Caco-2 (cell line): ENCODE data around the gene CRACR2B. TPM values are rescaled to one million over a fixed set of nuclear protein-coding genes. Genes with fewer than 3 reads are reported as not detected.

ENCODE experiments used
- BruUV-seq: library from RNA; stranded (reverse); fragments of 400-500 nt; replicated peaks from 2 replicates; lab custom pipeline; 2021; lab: Mats Ljungman, UMichigan
- CTCF ChIA-PET: fragments of 300-600 bp; sonication (Branson Sonifier 250); formaldehyde crosslinking; loops from one replicate; lab custom pipeline; 2022; ENCODE audit warnings: antibody characterized with exemption; lab: Charles Lee
- POLR2A ChIA-PET: fragments of 300-600 bp; sonication (Branson Sonifier 250); formaldehyde crosslinking; loops from one replicate; lab custom pipeline; 2022; ENCODE audit warnings: antibody characterized with exemption; lab: Charles Lee
- DNase-seq, 2 experiments: peaks; one replicate each; pipeline versions ENCODE4 v3.0.0 to v3.0.0-alpha.2; 2020 to 2022
- H3K27me3 ChIP-seq: replicated peaks from 2 replicates; pipeline ENCODE4 v1.6.0; 2011; ENCODE audit warnings: low read length; ENCODE audit not compliant: control insufficient read depth, insufficient read depth
- H3K36me3 ChIP-seq: 2 replicates; pipeline ENCODE4 v1.5.1; 2011; ENCODE audit warnings: low read length; ENCODE audit not compliant: control insufficient read depth, insufficient read depth
- H3K4me1 ChIP-seq: fragments of 250-450 bp; sonication (Bioruptor Pico); 2 replicates; pipeline ENCODE4 v1.5.1; 2020; ENCODE audit warnings: mild to moderate bottlenecking
- H3K4me3 ChIP-seq: 2 replicates; pipeline ENCODE4 v1.5.1; 2011; ENCODE audit warnings: low read depth, mild to moderate bottlenecking, control low read depth, low read length
- H3K9me3 ChIP-seq: fragments of 250-450 bp; sonication (Bioruptor Pico); 2 replicates; pipeline ENCODE4 v1.5.1; 2020; ENCODE audit warnings: mild to moderate bottlenecking, moderate library complexity
- H3K27ac Mint-ChIP-seq: one replicate; pipeline ENCODE4 v1.8.0; 2022; ENCODE audit warnings: mixed read lengths; ENCODE audit not compliant: unreplicated experiment
- H3K27me3 Mint-ChIP-seq: one replicate; pipeline ENCODE4 v1.8.0; 2022; ENCODE audit warnings: mixed read lengths; ENCODE audit not compliant: insufficient read depth, unreplicated experiment
- H3K36me3 Mint-ChIP-seq: one replicate; pipeline ENCODE4 v1.8.0; 2022; ENCODE audit warnings: mild to moderate bottlenecking, mixed read lengths; ENCODE audit not compliant: insufficient read depth, unreplicated experiment
- H3K4me1 Mint-ChIP-seq: one replicate; pipeline ENCODE4 v1.8.0; 2022; ENCODE audit warnings: low read depth, mixed read lengths; ENCODE audit not compliant: unreplicated experiment
- H3K4me3 Mint-ChIP-seq: one replicate; pipeline ENCODE4 v1.8.0; 2022; ENCODE audit warnings: mild to moderate bottlenecking, moderate library complexity, mixed read lengths; ENCODE audit not compliant: unreplicated experiment
- H3K9me3 Mint-ChIP-seq: one replicate; pipeline ENCODE4 v1.8.0; 2022; ENCODE audit warnings: mixed read lengths; ENCODE audit not compliant: unreplicated experiment
- intact Hi-C: fragments of 100-400 bp; cut with micrococcal nuclease; formaldehyde crosslinking; loops from one replicate; pipeline ENCODE4 v1.10.0; 2022; ENCODE audit not compliant: unreplicated experiment
- total RNA-seq: library from RNA; stranded (reverse); gene quantifications from 2 replicates; pipeline ENCODE4 v1.2.3, GENCODE V29; 2022
- TF ChIP-seq, protein P1 (sequence below), 2 experiments: fragments of 200-600 bp in 1 of 2; IDR thresholded peaks; 1 replicate in 1 of 2; 2 replicates in 1 of 2; pipeline versions ENCODE4 v1.5.1 to v1.8.0; 2011 to 2022; ENCODE audit warnings: antibody characterized with exemption in 1 of 2, control low read depth in 1 of 2, inconsistent platforms in 1 of 2, low read depth in 1 of 2, low read length in 1 of 2, mild to moderate bottlenecking in 1 of 2, moderate library complexity in 1 of 2; ENCODE audit not compliant: insufficient read depth in 1 of 2, severe bottlenecking in 1 of 2, unreplicated experiment in 1 of 2

Gene CRACR2B
- total RNA-seq, 1 experiment from 2014 or later = 15.4 TPM

DNA sequence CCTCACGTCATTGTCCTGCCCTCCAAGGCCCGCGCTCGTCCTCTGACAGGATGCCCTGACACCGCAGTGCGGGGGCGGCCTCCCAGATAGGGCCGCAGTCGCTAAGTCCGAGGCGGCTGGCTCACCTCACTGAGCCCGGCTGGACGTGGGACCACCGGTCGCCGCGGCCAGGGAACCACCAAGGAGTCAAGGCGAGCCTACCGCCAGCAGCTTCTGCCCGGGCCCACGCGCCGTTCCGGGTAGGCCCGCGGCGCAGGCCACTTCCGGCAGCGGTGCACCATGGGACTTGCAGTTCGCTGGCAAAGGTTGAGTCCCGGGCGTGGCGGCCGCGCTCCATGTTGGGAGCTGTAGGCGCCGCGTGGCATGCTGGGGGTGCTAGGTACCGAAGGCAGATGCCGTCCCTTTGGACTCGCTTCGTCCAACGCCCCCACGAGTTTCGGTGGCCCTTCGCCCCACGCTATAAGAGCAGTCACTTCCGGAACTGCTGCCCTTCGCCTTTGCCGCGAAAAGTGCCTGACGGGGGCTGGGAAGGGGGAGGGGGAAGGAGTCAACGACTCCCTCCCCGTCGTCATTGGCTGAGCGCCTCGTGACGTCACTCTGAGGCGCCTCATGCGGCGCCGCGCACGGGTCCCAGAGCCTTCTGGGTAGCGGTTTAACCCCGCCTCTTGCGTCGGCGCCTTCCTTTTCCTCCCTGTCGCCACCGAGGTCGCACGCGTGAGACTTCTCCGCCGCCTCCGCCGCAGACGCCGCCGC lies 18.3 kb upstream of the CRACR2B start, which contains the start of gene RPLP2:
Gene RPLP2, plus strand, starts transcription at position 681 of the 753 bp plus-strand sequence. CDS start 268 bp downstream, outside the sequence.
- H3K4me1 ChIP-seq = peaks cover 10% of the 10 kb centered on the region
- no peaks in the 10 kb centered on the region for H3K9me3 Mint-ChIP-seq
- TF ChIP-seq, protein P1, sequence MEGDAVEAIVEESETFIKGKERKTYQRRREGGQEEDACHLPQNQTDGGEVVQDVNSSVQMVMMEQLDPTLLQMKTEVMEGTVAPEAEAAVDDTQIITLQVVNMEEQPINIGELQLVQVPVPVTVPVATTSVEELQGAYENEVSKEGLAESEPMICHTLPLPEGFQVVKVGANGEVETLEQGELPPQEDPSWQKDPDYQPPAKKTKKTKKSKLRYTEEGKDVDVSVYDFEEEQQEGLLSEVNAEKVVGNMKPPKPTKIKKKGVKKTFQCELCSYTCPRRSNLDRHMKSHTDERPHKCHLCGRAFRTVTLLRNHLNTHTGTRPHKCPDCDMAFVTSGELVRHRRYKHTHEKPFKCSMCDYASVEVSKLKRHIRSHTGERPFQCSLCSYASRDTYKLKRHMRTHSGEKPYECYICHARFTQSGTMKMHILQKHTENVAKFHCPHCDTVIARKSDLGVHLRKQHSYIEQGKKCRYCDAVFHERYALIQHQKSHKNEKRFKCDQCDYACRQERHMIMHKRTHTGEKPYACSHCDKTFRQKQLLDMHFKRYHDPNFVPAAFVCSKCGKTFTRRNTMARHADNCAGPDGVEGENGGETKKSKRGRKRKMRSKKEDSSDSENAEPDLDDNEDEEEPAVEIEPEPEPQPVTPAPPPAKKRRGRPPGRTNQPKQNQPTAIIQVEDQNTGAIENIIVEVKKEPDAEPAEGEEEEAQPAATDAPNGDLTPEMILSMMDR (IDR thresholded peaks at IDR 0.05; ENCODE audit: insufficient read depth in 1 of 2, low read depth in 1 of 2, low read length in 1 of 2, severe bottlenecking in 1 of 2, unreplicated experiment in 1 of 2) = no peak
- peaks cover 14% of the 10 kb centered on the region for H3K36me3 ChIP-seq
- H3K4me3 ChIP-seq = peak within 1 kb of the TSS; percentile 98
- no peaks in the 10 kb centered on the region for H3K9me3 ChIP-seq
- peaks cover 62% of the 10 kb centered on the region for H3K36me3 Mint-ChIP-seq
- ChIA-PET CTCF (interaction anchor here (0.7 to 1.1 kb wide), 2 partner anchors 13 to 1180 kb away, joined by 3 read pairs; no protein-coding TSS in a partner anchor), POLR2A (interaction anchor here (0.5 to 1.6 kb wide), 11 partner anchors 10 to 116 kb away, joined by 3 to 35 read pairs (median 4); partner anchors contain the start of genes DEAF1, PNPLA2 and TSPAN4)
- no TSS peak for BruUV-seq
- intact Hi-C loops = no loop called here
- no peaks in the 10 kb centered on the region for H3K4me1 Mint-ChIP-seq
- H3K4me3 Mint-ChIP-seq = peak within 1 kb of the TSS; percentile 98
- peak; percentile 97 for DNase-seq
- no peaks in the 10 kb centered on the region for H3K27me3 ChIP-seq
- peak within 1 kb of the TSS; percentile 99 for H3K27ac Mint-ChIP-seq
- H3K27me3 Mint-ChIP-seq = no peaks in the 10 kb centered on the region

DNA sequence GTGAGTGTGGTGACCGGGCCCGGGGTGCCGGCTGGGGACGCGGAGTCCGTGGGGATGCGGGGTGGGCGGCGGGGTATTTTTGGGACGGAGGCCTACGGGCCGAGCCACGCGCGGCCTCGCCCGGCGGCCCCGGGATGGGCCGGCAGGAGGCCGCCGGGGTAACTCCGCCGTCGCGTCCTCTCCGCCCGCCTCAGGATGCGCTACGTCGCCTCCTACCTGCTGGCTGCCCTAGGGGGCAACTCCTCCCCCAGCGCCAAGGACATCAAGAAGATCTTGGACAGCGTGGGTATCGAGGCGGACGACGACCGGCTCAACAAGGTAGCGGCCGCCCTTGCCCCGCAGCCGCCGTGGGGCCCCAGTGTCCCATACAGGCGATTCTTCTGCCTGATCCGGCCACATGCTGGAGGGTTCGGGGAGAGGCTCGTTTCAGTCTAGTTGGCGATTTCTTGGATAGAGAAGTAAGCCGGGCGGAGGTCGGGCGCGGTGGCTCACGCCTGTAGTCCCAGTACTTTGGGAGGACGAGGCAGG lies 17.6 kb upstream of the CRACR2B start:
- Histone ChIP-seq H3K4me1 (peaks cover 8% of the 10 kb centered on the region; the same call in 1 of the 2 replicates), H3K4me3 (peak overlapping the region; percentile 98), H3K27me3 (no peaks in the 10 kb centered on the region), H3K36me3 (peaks cover 14% of the 10 kb centered on the region), H3K9me3 (no peaks in the 10 kb centered on the region)
- H3K27me3 Mint-ChIP-seq = no peaks in the 10 kb centered on the region
- TF ChIP-seq, protein P1 (IDR thresholded peaks at IDR 0.05; ENCODE audit: insufficient read depth in 1 of 2, low read depth in 1 of 2, low read length in 1 of 2, severe bottlenecking in 1 of 2, unreplicated experiment in 1 of 2) = no peak
- ChIA-PET POLR2A (interaction anchor here (0.6 to 1.6 kb wide), 10 partner anchors 9 to 117 kb away, joined by 3 to 35 read pairs (median 4); partner anchors contain the start of genes CRACR2B, DEAF1, PNPLA2 and TSPAN4), CTCF (no interaction called here)
- peak overlapping the region; percentile 98 for H3K4me3 Mint-ChIP-seq
- H3K27ac Mint-ChIP-seq = peak overlapping the region; percentile 99
- DNase-seq = peak in 1 of 2 experiments; percentile 48
- intact Hi-C loops = no loop called here
- TSS peak; percentile 71 for BruUV-seq
- peaks cover 67% of the 10 kb centered on the region for H3K36me3 Mint-ChIP-seq
- H3K9me3 Mint-ChIP-seq = no peaks in the 10 kb centered on the region
- no peaks in the 10 kb centered on the region for H3K4me1 Mint-ChIP-seq
